22Rv1 (cell line): Measurements from ENCODE around the gene FAM193B.
"Not testable (repeated sequence)": the region's sequence is repeated elsewhere in the genome, so short reads cannot be mapped to it uniquely, and the experiment has no call there.

Experiments used
- H3K27ac ChIP-seq: fragments of 450-650 bp; 2 replicates; pipeline ENCODE4 v1.5.1; 2017
- CTCF ChIP-seq: fragments of 450-650 bp; IDR thresholded peaks from 2 replicates; pipeline ENCODE4 v1.5.1; 2017; ENCODE audit warnings: mild to moderate bottlenecking
- ZFX ChIP-seq: fragments of 450-650 bp; IDR thresholded peaks from 2 replicates; pipeline ENCODE4 v1.6.1; 2017; ENCODE audit warnings: antibody characterized with exemption, borderline replicate concordance

Gene FAM193B

DNA sequence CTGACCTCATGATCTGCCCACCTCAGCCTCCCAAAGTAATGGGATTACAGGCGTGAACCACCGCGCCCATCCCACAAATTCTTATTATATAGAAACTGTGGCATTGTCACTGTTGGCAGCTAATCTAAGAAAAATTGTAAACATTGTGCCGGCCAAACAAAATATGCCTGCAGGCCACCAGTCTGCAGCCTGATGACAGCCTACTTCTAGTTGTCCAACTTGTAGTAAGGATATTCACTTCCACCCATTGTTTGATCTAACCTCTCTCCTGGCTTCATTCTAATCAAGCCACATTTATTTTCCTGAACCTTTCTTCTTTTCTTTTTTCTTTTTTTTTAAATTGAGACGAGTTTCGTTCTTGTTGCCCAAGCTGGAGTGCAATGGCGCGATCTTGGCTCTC is 24.0 kb upstream of the FAM193B start:
- TF ChIP-seq CTCF, result no peak
- no peak for TF ChIP-seq ZFX

DNA sequence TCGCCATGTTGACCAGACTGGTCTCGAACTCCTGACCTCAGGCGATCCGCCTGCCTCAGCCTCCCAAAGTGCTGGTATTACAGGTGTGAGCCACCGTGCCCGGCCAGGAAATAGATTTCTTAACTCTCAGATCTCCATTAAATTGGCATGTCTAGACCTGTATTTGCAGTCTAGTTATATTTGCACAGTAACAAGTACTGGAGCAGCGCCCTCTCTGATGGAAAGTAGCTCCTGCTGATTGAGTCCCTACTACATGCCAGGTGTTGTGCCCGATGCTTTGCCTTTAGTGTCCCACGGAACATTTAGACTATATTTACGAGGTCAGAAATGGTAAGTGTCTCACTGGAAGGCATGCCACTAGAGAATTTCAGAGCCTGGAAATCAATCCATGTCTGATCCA is 21.8 kb upstream of the FAM193B start:
- H3K27ac ChIP-seq, result no peak overlapping the region
- TF ChIP-seq CTCF, result peak; percentile 28
- no peak for TF ChIP-seq ZFX

More for the DNA sequence above, 24.0 kb upstream of the FAM193B start:
- no peak overlapping the region for H3K27ac ChIP-seq

GRCh38 chr5:177575488-177575887 is 21.1 kb upstream of the FAM193B start:
- TF ChIP-seq CTCF (no peak), ZFX (no peak)
- no peak overlapping the region for H3K27ac ChIP-seq

GRCh38 chr5:177569894-177570293 is 15.5 kb upstream of the FAM193B start:
- no peak for TF ChIP-seq ZFX
- no peak for TF ChIP-seq CTCF

DNA sequence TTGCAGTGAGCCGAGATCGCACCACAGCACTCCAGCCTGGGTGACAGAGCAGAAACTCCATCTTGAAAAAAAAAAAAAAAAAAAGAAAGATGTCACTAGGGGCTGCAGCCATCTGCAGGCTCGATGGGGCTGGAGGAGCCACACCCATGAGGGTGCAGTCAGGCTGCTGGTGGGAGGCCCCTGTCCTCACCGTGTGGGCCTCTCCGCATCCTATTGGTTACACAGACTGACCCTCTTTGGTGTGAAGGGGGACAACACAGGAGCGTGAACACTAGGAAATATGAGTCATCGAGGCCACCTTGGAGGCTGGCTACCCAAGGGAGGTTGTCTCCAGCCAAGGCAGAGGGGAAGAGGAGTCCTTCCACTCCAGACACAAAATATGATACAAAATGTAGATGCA is 14.0 kb upstream of the FAM193B start:
- no peak overlapping the region for H3K27ac ChIP-seq
- TF ChIP-seq CTCF, result no peak
- no peak for TF ChIP-seq ZFX

More at GRCh38 chr5:177569894-177570293, 15.5 kb upstream of the FAM193B start:
- H3K27ac ChIP-seq, result no peak overlapping the region

DNA sequence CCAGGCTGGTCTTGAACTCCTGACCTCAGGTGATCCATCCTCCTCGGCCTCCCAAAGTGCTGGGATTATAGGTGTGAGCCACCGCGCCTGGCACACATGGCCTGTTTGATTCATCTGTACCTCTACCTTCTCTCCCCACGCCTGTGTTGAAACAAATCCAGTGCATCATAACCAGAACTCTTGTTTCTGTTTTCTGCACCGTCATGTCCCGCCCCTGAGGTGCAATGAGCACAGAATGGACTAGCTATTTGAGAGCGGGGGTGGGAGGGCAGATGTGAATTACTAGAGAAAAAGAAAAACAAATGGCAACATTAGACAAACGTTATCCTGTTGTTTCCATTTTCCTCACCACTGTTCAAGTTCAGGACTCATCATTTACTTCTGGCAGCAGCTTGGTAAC is 10.7 kb upstream of the FAM193B start:
- H3K27ac ChIP-seq, result no peak overlapping the region
- no peak for TF ChIP-seq ZFX
- no peak for TF ChIP-seq CTCF

DNA sequence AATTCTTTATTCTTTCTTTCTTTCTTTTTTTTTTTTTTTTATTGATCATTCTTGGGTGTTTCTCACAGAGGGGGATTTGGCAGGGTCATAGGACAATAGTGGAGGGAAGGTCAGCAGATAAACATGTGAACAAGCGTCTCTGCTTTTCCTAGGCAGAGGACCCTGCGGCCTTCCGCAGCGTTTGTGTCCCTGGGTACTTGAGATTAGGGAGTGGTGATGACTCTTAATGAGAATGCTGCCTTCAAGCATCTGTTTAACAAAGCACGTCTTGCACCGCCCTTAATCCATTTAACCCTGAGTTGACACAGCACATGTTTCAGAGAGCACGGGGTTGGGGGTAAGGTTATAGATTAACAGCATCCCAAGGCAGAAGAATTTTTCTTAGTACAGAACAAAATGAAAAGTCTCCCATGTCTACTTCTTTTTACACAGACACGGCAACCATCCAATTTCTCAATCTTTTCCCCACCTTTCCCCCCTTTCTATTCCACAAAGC is 5.1 kb upstream of the FAM193B start:
- not testable (repeated sequence) for H3K27ac ChIP-seq

GRCh38 chr5:177557796-177558195 is 3.4 kb upstream of the FAM193B start:
- TF ChIP-seq ZFX (no peak), CTCF (no peak)
- H3K27ac ChIP-seq, result no peak overlapping the region
